Retinal pigment epithelial cell (primary cell): ENCODE results near the gene FZD7.
A peak's percentile ranks its signal among the peaks of the same experiment; 100 is the strongest.

Experiments
- DNase-seq: peaks from one replicate; pipeline ENCODE4 v3.0.0-alpha.2; 2010; ENCODE audit warnings: low read depth
- H3K4me3 ChIP-seq: 2 replicates; pipeline ENCODE4 v1.5.1; 2011; ENCODE audit warnings: mild to moderate bottlenecking, low read length, control low read depth, moderate library complexity
- TF ChIP-seq, protein P1 (sequence below): conservative IDR thresholded peaks from 2 replicates; pipeline ENCODE4 v1.5.1; 2011; ENCODE audit warnings: low read depth, low read length, control low read depth, inconsistent platforms

The FZD7 gene

DNA sequence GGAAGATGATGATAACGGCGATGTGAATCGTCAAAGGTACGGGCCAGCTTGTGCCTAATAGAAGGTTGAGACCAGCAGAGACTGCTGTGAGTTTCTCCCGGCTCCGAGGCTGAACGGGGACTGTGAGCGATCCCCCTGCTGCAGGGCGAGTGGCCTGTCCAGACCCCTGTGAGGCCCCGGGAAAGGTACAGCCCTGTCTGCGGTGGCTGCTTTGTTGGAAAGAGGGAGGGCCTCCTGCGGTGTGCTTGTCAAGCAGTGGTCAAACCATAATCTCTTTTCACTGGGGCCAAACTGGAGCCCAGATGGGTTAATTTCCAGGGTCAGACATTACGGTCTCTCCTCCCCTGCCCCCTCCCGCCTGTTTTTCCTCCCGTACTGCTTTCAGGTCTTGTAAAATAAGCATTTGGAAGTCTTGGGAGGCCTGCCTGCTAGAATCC lies 3.0 kb downstream of the FZD7 start:
- TF ChIP-seq, protein P1, sequence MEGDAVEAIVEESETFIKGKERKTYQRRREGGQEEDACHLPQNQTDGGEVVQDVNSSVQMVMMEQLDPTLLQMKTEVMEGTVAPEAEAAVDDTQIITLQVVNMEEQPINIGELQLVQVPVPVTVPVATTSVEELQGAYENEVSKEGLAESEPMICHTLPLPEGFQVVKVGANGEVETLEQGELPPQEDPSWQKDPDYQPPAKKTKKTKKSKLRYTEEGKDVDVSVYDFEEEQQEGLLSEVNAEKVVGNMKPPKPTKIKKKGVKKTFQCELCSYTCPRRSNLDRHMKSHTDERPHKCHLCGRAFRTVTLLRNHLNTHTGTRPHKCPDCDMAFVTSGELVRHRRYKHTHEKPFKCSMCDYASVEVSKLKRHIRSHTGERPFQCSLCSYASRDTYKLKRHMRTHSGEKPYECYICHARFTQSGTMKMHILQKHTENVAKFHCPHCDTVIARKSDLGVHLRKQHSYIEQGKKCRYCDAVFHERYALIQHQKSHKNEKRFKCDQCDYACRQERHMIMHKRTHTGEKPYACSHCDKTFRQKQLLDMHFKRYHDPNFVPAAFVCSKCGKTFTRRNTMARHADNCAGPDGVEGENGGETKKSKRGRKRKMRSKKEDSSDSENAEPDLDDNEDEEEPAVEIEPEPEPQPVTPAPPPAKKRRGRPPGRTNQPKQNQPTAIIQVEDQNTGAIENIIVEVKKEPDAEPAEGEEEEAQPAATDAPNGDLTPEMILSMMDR, result no peak
- no peak for DNase-seq
- peak overlapping the region; percentile 25 for H3K4me3 ChIP-seq

DNA sequence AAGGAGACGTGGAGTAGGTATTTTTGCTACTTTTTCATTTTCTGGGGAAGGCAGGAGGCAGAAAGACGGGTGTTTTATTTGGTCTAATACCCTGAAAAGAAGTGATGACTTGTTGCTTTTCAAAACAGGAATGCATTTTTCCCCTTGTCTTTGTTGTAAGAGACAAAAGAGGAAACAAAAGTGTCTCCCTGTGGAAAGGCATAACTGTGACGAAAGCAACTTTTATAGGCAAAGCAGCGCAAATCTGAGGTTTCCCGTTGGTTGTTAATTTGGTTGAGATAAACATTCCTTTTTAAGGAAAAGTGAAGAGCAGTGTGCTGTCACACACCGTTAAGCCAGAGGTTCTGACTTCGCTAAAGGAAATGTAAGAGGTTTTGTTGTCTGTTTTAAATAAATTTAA lies 3.4 kb downstream of the FZD7 start:
- peak overlapping the region; percentile 25 for H3K4me3 ChIP-seq
- TF ChIP-seq, protein P1, result no peak
- no peak for DNase-seq

GRCh38 chr2:202038471-202039277 lies 5.0 kb downstream of the FZD7 start:
- DNase-seq, result no peak
- no peak overlapping the region for H3K4me3 ChIP-seq
- TF ChIP-seq, protein P1, result no peak

GRCh38 chr2:202039278-202040078 lies 5.8 kb downstream of the FZD7 start:
- H3K4me3 ChIP-seq, result no peak overlapping the region
- no peak for DNase-seq
- TF ChIP-seq, protein P1, result no peak

GRCh38 chr2:202040079-202040844 lies 6.6 kb downstream of the FZD7 start:
- no peak overlapping the region for H3K4me3 ChIP-seq
- DNase-seq, result peak; percentile 56
- TF ChIP-seq, protein P1, result no peak

DNA sequence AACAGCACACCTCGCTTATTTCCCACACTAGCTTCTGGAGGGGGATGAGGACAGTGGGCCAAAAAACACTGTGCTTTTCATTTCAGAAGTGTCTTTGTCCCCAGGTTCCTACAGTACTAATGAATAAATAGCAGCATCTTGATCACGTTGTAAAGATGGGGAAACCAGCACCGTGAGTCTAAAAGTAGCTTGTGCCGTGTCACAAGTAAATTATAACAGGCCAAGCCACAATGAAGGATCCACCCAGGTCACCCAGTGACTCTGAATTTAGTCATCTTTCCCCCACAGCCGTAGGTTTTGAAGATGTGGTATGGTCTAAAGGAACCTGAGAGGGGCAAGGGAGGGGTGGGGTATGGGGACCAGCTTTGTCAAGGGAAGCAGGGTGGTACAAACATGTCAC lies 8.8 kb downstream of the FZD7 start:
- H3K4me3 ChIP-seq, result no peak overlapping the region
- TF ChIP-seq, protein P1, result no peak
- no peak for DNase-seq
